Cardiac fibroblast (primary cell): ENCODE measurements around the gene DPEP3.
"Not testable (repeated sequence)": the region's sequence is repeated elsewhere in the genome, so short reads cannot be mapped to it uniquely, and the experiment has no call there.

ENCODE experiments used
- DNase-seq, 2 donors: peaks; one replicate each; pipeline versions ENCODE4 v3.0.0 to v3.0.0-alpha.2; 2010; ENCODE audit warnings: low read depth in 2 of 2
- H3K4me3 ChIP-seq, 2 donors: replicated peaks in 1 of 2; 1 replicate in 1 of 2; 2 replicates in 1 of 2; pipeline ENCODE4 v1.5.1; 2011; ENCODE audit warnings: low read depth in 2 of 2, low read length in 2 of 2, mild to moderate bottlenecking in 2 of 2, moderate library complexity in 1 of 2
- TF ChIP-seq, protein P1 (sequence below): IDR thresholded peaks from one replicate; pipeline ENCODE4 v1.5.1; 2011; ENCODE audit warnings: low read depth, mild to moderate bottlenecking, low read length, inconsistent platforms

DPEP3 gene

DNA sequence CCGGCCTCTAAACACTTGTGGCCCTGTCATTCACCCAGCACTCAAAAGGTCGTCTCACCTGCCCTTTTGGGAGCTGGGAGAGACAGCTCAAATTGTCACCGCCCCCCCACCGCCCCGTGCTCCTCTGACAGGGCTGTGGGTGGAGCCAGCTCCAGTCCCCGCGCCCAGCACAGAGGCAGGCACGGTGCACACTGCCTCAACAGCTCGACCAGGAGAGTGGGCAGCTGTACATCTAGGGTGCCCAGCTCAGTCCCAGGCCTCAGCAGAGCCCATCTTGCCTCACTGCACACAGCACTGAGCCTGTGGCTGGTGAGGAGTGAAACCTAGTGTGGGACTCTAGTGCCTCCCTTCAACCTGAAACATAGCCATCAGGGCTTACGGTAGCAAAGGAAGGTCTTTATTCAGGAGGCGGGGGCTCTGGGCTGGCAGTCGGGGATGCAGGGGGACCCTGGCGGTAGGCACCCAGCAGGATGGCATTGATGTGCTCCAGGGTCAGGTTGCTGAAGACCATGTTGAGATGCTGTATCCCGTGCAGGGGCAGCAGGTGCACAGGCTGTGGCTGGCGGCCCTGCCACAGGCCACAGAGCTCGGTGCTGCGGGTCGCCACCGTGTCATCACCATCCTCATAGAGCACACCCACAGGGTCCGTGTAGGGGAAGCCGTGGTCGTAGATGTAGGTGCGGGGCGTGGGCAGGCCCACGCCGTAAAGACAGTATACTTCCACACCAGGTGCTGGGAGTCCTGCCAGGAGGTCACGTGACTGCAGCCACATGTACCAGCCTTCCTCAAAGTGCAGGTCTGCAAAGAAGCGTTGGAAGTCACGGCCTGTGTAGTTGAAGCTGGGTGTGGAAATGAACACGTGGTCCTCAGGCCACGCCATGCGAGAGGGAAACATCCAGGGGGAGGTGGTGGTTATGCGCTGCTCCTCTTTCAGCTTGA is 40.5 kb downstream of the DPEP3 start:
- H3K4me3 ChIP-seq: no peak overlapping the region
- DNase-seq: no peak
- TF ChIP-seq, protein P1, sequence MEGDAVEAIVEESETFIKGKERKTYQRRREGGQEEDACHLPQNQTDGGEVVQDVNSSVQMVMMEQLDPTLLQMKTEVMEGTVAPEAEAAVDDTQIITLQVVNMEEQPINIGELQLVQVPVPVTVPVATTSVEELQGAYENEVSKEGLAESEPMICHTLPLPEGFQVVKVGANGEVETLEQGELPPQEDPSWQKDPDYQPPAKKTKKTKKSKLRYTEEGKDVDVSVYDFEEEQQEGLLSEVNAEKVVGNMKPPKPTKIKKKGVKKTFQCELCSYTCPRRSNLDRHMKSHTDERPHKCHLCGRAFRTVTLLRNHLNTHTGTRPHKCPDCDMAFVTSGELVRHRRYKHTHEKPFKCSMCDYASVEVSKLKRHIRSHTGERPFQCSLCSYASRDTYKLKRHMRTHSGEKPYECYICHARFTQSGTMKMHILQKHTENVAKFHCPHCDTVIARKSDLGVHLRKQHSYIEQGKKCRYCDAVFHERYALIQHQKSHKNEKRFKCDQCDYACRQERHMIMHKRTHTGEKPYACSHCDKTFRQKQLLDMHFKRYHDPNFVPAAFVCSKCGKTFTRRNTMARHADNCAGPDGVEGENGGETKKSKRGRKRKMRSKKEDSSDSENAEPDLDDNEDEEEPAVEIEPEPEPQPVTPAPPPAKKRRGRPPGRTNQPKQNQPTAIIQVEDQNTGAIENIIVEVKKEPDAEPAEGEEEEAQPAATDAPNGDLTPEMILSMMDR: no peak

DNA sequence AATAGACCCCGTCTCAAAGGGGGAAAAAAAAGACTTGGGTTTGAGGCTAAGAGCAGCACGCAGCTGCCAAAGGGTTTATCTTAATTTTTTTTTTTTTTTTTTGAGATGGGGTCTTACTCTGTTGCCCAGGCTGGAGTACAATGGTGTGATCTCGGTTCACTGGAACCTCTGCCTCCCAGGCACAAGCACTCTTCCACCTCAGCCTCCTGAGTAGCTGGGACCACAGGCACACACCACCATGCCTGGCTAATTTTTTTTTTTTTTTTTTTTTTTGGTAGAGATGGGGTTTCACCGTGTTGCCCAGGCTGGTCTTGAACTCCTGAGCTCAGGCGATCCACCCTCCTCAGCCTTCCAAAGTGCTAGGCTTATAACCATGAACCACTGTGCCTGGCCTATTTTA is 42.6 kb downstream of the DPEP3 start:
- not testable (repeated sequence) for DNase-seq, H3K4me3 ChIP-seq

DNA sequence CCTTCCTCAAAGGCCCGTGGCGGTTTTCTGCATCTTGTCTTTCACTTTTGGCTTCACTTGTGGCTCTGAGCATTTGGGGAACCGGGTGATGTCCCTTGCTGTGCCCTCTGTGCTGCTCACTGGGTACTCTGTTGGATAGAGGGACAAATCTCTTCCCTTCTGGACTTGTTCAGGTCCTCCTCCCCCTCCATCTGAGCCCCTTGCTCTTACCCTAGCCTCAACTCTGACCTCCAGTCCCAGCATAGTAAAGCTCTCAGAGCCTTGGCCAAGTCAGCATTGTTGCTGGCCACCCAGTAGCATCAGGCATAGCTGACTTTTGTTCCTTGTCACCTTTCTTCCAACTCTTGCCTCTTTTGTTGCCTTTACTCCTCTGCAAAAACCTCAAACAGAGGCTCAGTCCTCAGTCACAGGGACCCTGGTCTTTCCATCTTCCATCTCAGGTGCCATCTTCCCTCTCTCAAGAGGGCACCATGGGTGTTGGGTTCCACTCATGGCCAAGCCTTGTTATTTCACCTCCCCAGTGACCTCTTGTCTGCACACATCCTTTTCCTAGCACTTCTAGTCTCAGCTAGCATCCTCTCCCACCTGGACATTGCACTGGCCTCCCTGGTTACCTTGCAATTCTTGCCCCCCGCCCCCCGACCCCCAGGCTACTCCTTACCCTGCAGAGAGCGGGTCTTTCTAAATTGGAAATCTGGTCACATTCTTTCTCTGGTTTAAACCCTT is 43.3 kb downstream of the DPEP3 start:
- TF ChIP-seq, protein P1: no peak
- H3K4me3 ChIP-seq: peak overlapping the region; percentile 92 to 97
- DNase-seq: no peak

DNA sequence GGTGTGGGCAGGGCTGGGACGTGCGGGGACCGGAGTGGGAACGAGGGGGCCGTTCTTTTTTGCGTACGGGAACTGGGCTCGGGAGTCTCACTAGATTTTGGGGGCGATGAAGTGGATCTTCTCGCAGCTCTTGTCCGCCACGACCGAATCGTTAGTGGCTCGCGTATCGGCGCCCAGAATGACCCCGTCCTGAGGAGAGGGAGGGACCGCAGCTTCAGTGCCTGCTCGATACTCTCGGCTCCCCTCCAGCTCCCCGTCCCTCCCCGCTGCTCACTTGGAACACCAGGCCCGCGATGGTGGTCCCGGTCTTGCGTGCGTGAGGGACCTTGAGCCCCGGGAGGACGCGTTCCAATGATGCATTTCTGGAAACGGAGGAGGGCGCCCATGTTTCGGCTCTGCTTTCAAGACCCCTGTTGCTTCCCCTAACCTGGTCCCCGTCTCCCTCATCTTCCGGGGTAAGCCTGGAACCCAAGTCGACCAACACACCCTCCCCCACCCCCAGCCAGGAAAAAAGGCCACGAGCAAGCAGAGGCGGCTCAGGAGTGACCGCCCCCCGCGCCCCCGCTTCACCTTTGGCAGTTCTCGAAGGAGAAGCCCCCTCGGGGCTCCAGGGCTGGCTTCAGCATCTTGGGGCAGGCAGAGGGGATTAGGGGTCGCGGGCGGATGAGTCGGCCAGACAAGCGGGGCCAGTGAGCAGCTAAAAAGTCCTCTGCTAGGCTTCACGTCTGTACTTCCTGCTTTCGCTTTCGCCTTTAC is 44.0 kb downstream of the DPEP3 start, which contains the start of gene PSMB10:
TSS of gene PSMB10 (minus strand) at position 727 of the 756 bp plus-strand sequence. CDS start at position 626, 101 bp downstream.
- TF ChIP-seq, protein P1: no peak

DNA sequence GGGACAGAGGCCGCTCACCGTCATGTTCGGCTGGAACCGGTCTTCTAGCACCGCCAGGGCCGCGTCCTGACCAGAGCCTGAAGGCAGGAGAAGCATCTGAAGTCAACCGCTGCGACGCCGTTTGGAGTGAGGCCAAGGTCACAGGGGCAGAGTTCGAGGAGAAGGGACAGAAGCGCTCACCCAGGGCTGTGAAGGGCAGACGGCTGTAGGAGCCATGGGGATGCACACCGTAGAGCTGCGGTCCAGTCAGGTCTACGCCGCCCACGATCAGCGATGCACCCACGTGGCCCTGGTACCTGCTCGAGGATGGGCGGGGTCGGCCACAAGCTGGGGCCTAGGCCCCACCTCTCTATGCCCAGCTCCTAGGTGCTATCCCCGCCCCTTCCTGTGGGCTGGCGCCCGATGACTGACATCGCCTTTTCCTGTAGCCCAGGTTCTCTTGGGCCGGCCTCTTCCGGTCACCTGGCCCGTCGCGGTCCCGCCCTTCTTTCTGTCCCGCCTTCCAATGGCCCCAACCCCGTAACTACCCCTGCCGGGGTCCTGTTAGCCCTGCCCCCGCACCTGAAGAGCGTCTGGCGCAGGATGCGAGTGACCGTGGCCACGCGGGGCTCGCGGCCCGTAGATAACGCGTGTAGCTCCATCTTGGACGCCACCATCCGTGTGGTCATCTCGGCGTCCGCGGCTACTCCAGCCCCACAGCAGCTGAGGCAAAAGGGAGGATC is 44.7 kb downstream of the DPEP3 start:
- peak overlapping the region; percentile 92 to 97 for H3K4me3 ChIP-seq
- TF ChIP-seq, protein P1: no peak
- DNase-seq: peak; percentile 90 to 94

More for the DNA sequence above, 44.0 kb downstream of the DPEP3 start, which contains the start of gene PSMB10:
- peak within 1 kb of the TSS; percentile 92 to 97 for H3K4me3 ChIP-seq
- DNase-seq: peak; percentile 69 to 70

DNA sequence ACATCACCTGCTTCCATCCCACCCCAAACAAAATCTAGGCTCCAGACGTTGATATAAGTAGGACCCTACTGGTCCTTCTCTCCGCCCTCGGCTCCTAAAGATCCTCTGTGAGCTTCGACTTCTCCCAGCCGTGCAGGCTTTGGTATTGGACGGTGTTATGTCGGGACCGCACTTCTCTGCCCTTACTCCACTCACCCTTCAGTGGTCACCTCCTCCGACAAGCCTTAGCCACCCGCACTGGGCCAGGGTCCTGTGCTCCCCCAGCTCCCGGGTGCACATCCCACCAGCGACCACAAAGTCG is 45.2 kb downstream of the DPEP3 start:
- no peak for DNase-seq
- peak overlapping the region; percentile 92 to 97 for H3K4me3 ChIP-seq
- TF ChIP-seq, protein P1: no peak
